ENCODE data around the gene TRAIP.
"Not testable (repeated sequence)": the region's sequence is repeated elsewhere in the genome, so short reads cannot be mapped to it uniquely, and the experiment has no call there.

TRAIP gene

DNA sequence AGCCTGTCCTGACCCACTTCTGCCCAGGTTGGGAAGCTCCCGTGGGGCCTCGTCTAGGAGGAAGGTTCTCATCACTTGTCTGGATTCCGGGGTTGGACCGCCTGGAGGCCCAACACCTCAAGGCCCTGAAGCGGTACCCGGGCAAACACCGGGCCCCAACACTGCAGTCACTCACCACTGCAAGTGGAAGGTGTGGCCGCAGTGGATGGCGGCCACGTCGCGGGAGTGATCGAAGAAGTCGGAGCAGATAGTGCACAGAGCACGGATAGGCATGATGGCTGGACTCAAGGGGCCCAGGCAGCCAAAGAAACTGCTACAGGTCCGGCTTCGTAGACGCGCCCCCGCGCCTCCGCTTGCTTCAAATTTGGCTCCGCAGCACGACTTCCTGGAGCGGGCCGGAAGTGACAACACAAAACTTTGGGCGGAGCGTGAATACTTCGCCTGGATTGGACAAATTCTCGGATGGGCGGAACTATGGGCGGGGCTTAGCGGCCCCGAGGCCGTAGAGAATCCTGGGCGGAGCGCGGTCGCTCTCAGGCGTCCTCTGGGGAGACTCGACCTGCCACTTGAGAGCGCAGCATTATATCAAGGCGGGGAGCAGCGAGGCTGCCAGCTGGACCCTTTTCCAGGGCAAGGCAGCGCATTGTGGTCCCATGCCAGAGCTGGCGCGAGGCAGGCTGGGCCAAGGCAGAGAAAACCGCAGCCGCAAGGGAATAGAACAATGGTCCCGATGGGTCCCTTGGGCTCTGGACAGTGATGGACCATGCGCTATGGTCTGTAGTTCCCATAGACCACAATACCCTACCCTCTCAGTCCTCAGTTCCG, at the start of gene TRAIP:
TSS of gene TRAIP (minus strand) at position 384 of the 825 bp plus-strand sequence. CDS start at position 273, 111 bp downstream.
- peak; percentile 87 for DNase-seq

GRCh38 chr3:49904448-49904847, 48.1 kb upstream of the TRAIP start:
- not testable (repeated sequence) for DNase-seq

DNA sequence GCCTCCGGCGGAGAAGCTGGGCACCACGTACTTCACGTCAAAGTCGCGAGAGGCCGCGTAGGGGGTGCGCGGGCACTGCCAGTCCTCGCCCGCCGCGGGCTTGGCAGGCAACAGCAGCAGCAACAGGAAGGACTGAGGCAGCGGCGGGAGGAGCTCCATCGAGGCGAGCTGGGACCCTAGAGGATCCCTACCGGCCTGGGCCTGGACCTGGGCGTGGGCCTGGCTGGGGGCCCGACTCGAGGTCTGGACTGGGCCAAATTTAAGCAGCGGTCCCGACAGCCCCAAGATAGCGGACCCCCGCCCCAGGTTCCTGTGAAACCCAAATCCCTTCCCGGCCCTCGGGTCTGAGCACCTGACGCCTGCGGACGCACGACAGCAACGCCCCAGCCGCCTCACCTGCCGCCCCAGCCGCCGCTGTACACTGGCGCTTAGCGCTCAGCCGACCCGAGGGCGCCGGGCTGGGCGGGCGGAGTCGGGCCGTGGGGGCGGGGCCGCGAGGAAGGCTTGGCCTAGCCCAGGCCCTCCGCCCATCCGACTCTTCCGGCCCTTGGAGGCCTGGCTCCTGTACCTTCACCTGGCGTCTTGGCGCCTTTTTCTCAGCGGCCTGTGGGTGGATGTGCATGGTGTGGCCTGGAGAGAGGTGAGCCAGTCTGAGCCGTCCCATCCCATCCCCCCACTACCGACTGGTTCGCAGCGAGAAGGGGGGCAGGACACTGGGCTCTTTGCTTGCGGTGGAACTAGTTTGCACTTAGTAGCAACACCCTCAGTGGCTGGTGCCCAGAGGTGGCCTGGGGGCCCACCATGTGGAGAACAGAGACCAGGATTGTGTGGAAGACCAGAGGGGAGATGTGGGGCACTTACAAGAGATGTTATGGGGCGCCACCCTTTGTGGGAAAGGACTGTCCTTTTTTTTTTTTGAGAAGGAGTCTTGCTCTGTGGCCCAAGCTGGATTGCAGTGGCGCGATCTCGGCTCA, 47.4 kb upstream of the TRAIP start, which contains the start of gene MST1R:
TSS of gene MST1R (minus strand) at position 423 of the 974 bp plus-strand sequence. CDS start at position 159, 264 bp downstream.
- peak; percentile 76 for DNase-seq

DNA sequence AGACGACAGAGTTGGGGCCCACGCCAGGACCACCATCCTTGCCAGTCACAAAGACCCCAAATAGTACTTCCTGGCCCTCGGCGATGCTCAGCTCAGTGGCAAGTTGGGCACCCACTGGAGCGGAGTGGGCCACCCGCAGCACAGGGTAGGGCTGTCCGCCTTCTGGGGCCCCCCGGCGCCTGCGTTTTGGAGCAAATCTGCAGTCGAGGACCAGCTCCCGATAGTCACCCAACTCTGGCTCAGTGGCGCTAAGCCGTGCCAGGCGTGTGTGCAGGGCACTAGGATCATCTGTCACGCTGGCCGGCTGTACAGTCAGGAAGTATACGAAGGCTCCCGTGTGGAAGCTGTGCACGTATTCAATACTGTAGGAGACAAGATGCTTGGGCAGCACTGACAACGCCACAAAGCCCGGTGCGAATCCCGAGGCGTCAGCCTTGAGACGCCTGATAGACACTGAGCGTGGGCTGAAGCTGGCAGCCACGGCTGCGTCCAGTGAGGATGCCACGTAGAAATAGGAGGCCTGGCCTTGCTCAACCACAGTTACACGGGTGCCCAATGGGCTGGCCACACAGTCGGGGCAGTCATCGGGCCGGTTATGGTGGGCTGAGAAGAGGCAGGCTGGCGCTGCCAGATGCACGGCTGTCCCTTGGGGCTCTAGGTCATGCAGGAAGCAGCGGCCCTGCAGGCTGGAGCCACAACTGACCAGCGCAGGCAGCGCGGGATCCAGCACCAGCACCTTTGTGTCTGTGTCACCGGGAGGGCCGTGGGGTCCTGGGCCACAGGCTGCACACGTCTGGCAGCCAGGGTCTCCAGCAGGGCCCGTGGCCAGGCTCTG, 46.4 kb upstream of the TRAIP start:
- no peak for DNase-seq

GRCh38 chr3:49901366-49902339, 45.3 kb upstream of the TRAIP start:
- DNase-seq: no peak

DNA sequence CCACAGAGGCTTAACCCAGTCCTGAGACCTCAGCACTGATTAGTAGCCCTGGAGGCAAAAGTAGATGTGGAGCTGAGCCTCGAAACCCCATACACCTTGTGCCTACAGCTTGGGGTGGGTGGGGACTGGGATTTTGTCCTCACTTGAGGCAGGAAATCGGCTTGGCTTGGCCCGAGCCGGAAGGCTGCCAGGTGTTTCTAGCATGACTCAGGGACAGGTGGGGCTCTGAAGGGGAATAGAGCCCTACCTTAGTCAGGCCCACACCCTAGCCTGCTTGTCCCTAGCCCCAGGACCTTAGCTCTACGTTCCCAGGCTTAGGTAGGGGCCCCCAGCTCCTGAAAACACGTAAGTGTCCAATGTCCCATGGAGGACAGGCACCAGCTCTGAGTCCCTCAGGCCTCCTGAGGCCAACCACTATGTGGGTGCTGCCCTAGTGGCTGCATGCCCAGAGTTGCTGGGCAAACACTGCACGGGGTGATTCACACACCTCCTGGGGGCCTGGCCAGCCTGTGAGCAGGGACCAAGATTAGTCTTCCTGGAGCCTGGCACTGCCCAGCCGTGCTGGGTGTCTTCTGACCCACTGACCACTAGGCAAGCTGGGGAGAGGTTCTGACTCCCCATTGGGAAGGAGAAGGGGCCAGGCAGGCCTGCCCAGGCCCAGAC, 44.3 kb upstream of the TRAIP start:
- DNase-seq: no peak

GRCh38 chr3:49899815-49900214, 43.5 kb upstream of the TRAIP start:
- DNase-seq: no peak

GRCh38 chr3:49898991-49899390, 42.6 kb upstream of the TRAIP start:
- no peak for DNase-seq

DNA sequence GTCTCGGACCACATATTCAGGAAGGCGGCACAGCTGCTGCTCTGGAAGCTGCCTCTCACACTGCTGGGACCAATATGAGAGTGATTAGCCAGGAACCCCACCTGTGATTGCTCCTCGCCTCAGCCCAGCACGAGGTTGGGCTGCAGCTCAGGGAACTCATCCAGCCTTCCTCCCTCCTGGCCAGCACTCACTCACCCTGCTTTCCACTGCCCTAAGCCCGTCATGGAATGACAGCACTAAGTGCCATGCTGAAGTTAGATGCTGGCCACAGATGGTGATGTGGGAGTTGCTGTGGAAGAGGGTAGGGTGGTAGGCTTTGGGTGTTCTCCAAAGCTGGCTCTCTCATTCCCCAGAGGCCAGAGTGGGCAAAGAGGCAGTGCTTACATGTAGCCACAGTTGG, 40.0 kb upstream of the TRAIP start:
- no peak for DNase-seq

DNA sequence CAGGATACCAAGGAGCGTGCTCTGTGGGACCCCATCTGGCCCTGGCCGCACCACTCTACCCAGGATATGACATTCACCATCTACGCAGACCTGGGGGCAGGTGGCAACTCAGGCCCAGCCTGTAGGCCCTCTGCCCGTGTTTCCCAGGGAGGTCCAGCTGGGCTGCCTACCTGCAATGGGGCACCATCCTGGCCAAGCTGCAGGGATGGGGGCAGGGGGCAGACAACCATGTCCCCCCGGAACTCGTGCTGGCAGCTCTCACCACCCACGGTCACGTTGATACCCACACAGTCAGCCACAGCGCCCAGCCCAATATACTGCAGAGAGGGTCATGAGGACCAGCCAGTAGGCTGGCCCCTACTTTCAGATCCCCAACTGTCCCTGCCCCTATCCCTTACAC, 39.4 kb upstream of the TRAIP start:
- DNase-seq: no peak

GRCh38 chr3:49889296-49889695, 32.9 kb upstream of the TRAIP start:
- no peak for DNase-seq

DNA sequence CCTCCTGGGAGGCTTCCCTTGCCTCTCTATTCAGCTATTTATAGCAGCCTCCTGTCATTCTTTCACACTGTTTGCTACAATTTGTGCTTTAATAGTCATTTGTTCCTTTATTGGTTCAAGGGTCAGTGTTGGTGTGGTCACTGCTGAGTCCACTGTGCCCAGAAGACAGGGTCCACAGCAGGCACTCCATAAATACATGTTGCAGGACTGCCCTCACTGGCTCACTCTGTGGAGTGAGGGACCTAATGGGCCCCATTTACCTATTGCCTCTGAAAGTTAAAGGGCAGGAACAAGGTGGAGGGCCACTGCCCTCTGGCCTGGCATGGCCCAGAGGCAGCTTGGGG, 30.5 kb upstream of the TRAIP start:
- DNase-seq: no peak

- DNase-seq: no peak
Observed at GRCh38 chr3:49883998-49884397, 27.6 kb upstream of the TRAIP start.

GRCh38 chr3:49882166-49882565, 25.8 kb upstream of the TRAIP start:
- DNase-seq: no peak

GRCh38 chr3:49880581-49881315, 24.4 kb upstream of the TRAIP start:
- DNase-seq: no peak

GRCh38 chr3:49879721-49880120, 23.4 kb upstream of the TRAIP start:
- DNase-seq: no peak

DNA sequence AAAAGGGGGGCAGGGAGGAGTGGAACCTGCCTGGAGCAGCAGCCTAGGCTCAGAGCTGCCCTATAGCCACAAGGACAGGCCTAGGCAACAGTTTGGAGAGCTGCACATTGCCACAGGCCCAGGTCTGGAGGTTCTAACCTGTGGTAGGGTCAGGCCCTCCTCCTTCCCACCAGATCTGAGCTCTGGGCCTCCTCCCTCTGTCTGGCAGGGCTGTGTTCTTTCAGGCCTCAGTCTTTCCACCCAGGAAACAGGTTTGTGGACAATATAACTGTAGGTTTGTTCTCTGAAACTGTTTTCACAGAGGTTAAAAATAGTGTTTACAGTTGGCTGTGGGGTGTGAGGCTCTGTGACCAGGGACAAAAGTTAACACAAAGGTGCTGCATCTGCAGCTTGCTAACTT, 22.3 kb upstream of the TRAIP start:
- DNase-seq: no peak

- no peak for DNase-seq
Observed at GRCh38 chr3:49877716-49878115, 21.4 kb upstream of the TRAIP start.

DNA sequence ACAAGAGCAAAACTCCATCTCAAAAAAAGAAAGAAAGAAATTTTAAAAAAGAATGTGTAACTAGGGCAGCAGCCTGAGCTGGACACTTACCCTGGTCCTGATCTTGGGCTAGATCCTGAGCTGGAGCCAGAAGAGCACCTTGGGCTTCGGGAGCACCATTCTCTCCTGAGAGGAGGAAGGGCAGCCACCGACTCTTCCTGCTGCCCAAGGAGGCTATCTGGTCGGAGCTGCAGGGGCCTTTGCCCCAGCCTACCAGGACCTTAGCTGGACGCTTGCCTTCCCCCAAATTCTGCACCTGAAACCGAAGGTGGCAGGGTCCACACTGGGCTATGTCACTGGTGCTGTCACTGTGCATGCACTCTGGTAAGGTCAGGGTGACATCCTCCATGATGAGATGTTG, 20.2 kb upstream of the TRAIP start:
- DNase-seq: no peak

- DNase-seq: no peak
Observed at GRCh38 chr3:49873623-49874022, 17.3 kb upstream of the TRAIP start.
